Right lobe of liver (tissue), 6 donors: ENCODE results near the gene SHC3. TPM values are rescaled to one million over a fixed set of nuclear protein-coding genes. Genes with fewer than 3 reads are reported as not detected.

Source experiments
- ATAC-seq, 4 donors: fragments of 200-7000 bp; cut with Tn5 transposase; one replicate each; pipeline ENCODE4 v1.9.1; 2020; ENCODE audit warnings: mild to moderate bottlenecking in 4 of 4, moderate library complexity in 4 of 4
- DNase-seq, 3 donors: peaks; one replicate each; pipeline ENCODE4 v3.0.0-alpha.2; 2020
- H3K27ac ChIP-seq, 3 donors: fragments of 200-600 bp; one replicate each; pipeline ENCODE4 v1.8.0; 2022
- H3K27me3 ChIP-seq, 2 donors: fragments of 200-600 bp; one replicate each; pipeline ENCODE4 v1.8.0; 2022
- H3K36me3 ChIP-seq, 4 donors: fragments of 200-600 bp; sonication (generic) in 1 of 4; one replicate each; pipeline versions ENCODE4 v1.5.1 to v1.8.0; 2017 to 2022; ENCODE audit warnings: control low read depth in 1 of 4
- H3K4me1 ChIP-seq, 4 donors: fragments of 200-600 bp; sonication (generic) in 1 of 4; one replicate each; pipeline versions ENCODE4 v1.5.1 to v1.8.0; 2017 to 2022; ENCODE audit warnings: control low read depth in 1 of 4
- H3K4me3 ChIP-seq, 3 donors: fragments of 200-600 bp; one replicate each; pipeline ENCODE4 v1.8.0; 2022
- H3K9me3 ChIP-seq, 4 donors: fragments of 200-600 bp; sonication (generic) in 1 of 4; one replicate each; pipeline versions ENCODE4 v1.5.1 to v1.8.0; 2017 to 2022; ENCODE audit warnings: control low read depth in 1 of 4
- POLR2A ChIP-seq: fragments of 450-650 bp; IDR thresholded peaks from one replicate; pipeline ENCODE4 v1.6.1; 2017; ENCODE audit warnings: antibody characterized with exemption, mild to moderate bottlenecking
- WGBS: methylation state at CpG from one replicate; pipeline ENCODE4 v1.1.6; 2018; ENCODE audit warnings: low coverage, low lambda C conversion rate; ENCODE audit not compliant: insufficient coverage; ENCODE audit errors: missing lambda C conversion rate; 5-methylcytosine and 5-hydroxymethylcytosine counted together
- intact Hi-C, 2 donors: fragments of 100-400 bp; cut with DNase I; formaldehyde crosslinking; loops; one replicate each; pipeline versions ENCODE4 v1.11.2 to v1.14.1; 2022
- total RNA-seq, 6 experiments: library from RNA; depleted of rRNA in 2 of 6; stranded (reverse); fragments of >200 nt in 2 of 6; fragmentation: NEBNext Ultra II Directional in 3 of 6; extraction: Animal tissue kit (Norgen Biotek cat#: 25700) in 3 of 6; gene quantifications; one replicate each; pipeline versions ENCODE4 v1.1.0 to v1.2.4, GENCODE V29; 2016 to 2023
- TF ChIP-seq, protein P1 (sequence below), 4 donors: fragments of 200-600 bp in 3 of 4; fragments of 450-650 bp in 1 of 4; IDR thresholded peaks; one replicate each; pipeline versions ENCODE4 v1.5.1 to v1.8.0; 2016 to 2022; ENCODE audit warnings: antibody characterized with exemption in 4 of 4, mild to moderate bottlenecking in 2 of 4
- donor health status: DM: no; HTN: yes; CAD: no.
- donor health status: DM: no; HTN: no; CAD: no.
- donor health status: DM: no; HTN: no; CAD: no.
- donor health status: DM: no; HTN: yes; CAD: no.
- donor health status: DM: no; HTN: yes; CAD: no.

Gene SHC3
- total RNA-seq, 6 experiments from 2014 or later = 0.05 to 0.35 (median 0.17) TPM

DNA sequence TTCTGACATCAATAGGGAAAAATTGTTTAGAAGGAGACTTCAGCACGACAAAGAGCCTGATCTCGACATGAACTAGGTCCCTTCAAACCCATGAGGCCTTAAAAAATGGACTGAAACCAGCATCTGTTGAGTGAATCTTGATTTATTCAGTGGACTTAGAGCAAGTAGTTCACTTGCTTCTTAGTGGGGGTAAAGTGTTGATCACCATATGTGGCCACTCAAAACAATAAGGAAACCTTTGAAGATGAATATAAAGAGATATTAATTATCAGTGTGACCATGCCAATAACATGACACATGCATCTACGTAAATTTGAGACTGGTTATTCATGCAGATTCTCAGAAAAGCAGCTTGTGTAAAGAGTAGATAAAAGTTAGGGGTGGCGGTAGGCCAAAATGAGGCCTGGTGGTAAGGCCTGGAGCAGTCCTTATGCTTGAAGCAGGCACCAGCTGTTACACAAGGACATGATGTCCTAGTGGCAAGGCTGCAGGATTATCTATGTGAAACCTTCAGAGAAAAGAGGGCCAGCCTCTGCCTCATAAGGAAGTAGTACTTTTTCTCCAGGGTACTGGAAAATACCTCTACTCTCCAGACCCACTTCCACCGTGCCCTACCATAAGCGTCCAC lies 126.0 kb downstream of the SHC3 start:
- H3K4me3 ChIP-seq = no peak overlapping the region
- ATAC-seq = no peak
- H3K9me3 ChIP-seq = no peaks in the 10 kb centered on the region
- no peaks in the 10 kb centered on the region for H3K36me3 ChIP-seq
- no peaks in the 10 kb centered on the region for H3K4me1 ChIP-seq
- no peak for DNase-seq
- no peak for TF ChIP-seq POLR2A
- TF ChIP-seq, protein P1, sequence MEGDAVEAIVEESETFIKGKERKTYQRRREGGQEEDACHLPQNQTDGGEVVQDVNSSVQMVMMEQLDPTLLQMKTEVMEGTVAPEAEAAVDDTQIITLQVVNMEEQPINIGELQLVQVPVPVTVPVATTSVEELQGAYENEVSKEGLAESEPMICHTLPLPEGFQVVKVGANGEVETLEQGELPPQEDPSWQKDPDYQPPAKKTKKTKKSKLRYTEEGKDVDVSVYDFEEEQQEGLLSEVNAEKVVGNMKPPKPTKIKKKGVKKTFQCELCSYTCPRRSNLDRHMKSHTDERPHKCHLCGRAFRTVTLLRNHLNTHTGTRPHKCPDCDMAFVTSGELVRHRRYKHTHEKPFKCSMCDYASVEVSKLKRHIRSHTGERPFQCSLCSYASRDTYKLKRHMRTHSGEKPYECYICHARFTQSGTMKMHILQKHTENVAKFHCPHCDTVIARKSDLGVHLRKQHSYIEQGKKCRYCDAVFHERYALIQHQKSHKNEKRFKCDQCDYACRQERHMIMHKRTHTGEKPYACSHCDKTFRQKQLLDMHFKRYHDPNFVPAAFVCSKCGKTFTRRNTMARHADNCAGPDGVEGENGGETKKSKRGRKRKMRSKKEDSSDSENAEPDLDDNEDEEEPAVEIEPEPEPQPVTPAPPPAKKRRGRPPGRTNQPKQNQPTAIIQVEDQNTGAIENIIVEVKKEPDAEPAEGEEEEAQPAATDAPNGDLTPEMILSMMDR (IDR thresholded peaks at IDR 0.05) = no peak
- H3K27me3 ChIP-seq = no peaks in the 10 kb centered on the region
- no peak overlapping the region for H3K27ac ChIP-seq
- intact Hi-C loops = no loop called here
- 89% methylated on average over 6 of the region's 6 CpGs for WGBS

DNA sequence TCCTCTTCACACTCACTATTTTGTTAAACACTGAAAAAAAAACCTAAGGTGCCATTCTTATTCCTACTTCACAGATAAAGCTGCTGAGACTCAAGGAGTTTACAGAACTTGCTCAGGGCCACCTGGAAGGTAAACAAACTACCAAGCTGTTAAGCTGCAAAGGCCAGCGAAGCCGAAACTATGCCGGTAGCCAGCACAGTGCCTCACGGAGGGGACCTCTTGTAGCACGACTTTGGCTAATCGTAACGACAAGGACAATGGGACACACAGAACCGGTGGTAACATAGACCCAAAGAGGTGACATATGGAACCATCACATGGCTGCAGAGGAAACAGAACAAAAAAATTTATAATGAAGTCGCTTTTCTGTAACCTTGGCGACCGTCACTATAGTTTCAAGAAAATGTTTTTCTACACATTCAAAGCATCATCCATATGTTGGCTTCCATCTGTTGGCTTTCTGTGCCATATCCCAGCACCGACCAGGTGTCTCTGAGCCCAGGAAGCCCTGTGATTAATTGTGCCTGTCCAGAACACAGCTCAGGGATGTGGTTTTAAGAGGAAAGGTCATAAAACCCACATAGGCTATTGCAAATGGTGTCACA lies 127.1 kb downstream of the SHC3 start:
- no peak for ATAC-seq
- no peaks in the 10 kb centered on the region for H3K27me3 ChIP-seq

DNA sequence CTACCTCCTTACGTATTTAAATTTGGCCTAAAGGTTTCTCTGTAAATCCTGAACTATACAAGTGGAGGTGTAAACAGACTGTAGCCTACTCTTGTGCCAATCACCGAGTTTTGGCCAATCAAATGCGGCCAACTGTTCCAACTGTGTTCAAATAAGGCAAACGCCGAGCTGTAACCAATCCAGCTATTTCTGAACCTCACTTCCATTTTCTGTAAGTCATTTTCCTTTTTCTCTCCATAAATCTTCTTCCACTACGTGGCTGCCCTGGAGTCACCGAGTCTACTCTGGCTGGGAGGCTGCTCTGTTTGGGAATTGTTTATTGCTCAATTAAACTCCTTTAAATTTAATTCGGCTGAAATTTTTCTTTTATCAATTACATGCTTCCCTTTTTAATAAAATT lies 129.0 kb downstream of the SHC3 start:
- 80% methylated on average over 8 of the region's 8 CpGs for WGBS
- intact Hi-C loops = no loop called here
- Histone ChIP-seq H3K36me3 (no peaks in the 10 kb centered on the region), H3K9me3 (no peaks in the 10 kb centered on the region), H3K27ac (no peak overlapping the region), H3K4me1 (no peaks in the 10 kb centered on the region), H3K4me3 (no peak overlapping the region), H3K27me3 (no peaks in the 10 kb centered on the region)
- DNase-seq = no peak
- ATAC-seq = no peak
- no peak for TF ChIP-seq POLR2A
- TF ChIP-seq, protein P1 (IDR thresholded peaks at IDR 0.05) = no peak

More for the DNA sequence above, 127.1 kb downstream of the SHC3 start:
- no peaks in the 10 kb centered on the region for H3K4me1 ChIP-seq
- no peaks in the 10 kb centered on the region for H3K36me3 ChIP-seq
- TF ChIP-seq POLR2A = no peak
- TF ChIP-seq, protein P1 (IDR thresholded peaks at IDR 0.05) = no peak
- H3K9me3 ChIP-seq = no peaks in the 10 kb centered on the region
- no peak overlapping the region for H3K4me3 ChIP-seq
- WGBS = 86% methylated on average over 12 of the region's 12 CpGs
- no peak for DNase-seq
- H3K27ac ChIP-seq = no peak overlapping the region
- intact Hi-C loops = no loop called here

DNA sequence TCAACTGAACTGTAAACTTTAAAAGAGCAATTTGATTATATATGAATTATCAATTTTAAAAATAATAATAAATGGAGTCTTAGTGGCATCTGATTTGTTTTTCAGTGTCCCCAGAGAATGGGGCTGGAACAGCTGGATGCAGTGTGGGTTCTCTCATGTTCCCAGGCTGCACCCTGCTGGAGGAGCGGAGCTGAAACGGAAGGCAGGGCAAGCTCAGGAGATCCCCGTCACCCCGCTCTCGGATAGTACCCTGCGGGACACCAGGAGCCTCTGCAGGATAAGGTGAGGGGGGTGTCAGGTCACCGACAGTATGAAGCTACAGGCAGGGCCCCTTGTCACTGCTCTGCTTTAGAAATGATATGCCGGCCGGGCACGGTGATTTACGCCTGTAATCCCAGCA lies 130.0 kb downstream of the SHC3 start:
- DNase-seq (no peak), ATAC-seq (no peak)
- Histone ChIP-seq H3K27me3 (no peaks in the 10 kb centered on the region), H3K9me3 (no peaks in the 10 kb centered on the region), H3K4me1 (no peaks in the 10 kb centered on the region), H3K27ac (no peak overlapping the region), H3K36me3 (no peaks in the 10 kb centered on the region), H3K4me3 (no peak overlapping the region)
- intact Hi-C loops = no loop called here
- no CpG with 5 or more reads among the region's 11 CpGs for WGBS
- TF ChIP-seq, protein P1 (IDR thresholded peaks at IDR 0.05) = no peak
- TF ChIP-seq POLR2A = no peak
